Esophagus squamous epithelium (tissue), 4 donors: ENCODE data around the gene NAA16.
"Not testable (repeated sequence)": the region's sequence is repeated elsewhere in the genome, so short reads cannot be mapped to it uniquely, and the experiment has no call there.

Source experiments
- POLR2A ChIP-seq, 4 donors: fragments of 450-650 bp; IDR thresholded peaks; one replicate each; pipeline ENCODE4 v1.6.1; 2017; ENCODE audit warnings: antibody characterized with exemption in 4 of 4, mild to moderate bottlenecking in 4 of 4, moderate library complexity in 3 of 4
- TF ChIP-seq, protein P1 (sequence below), 6 experiments: fragments of 450-650 bp in 4 of 6; fragments of 200-600 bp in 2 of 6; sonication (generic) in 2 of 6; IDR thresholded peaks; one replicate each; pipeline ENCODE4 v1.5.1; 2016 to 2019; ENCODE audit warnings: antibody characterized with exemption in 6 of 6, mild to moderate bottlenecking in 4 of 6, moderate library complexity in 4 of 6

DNA sequence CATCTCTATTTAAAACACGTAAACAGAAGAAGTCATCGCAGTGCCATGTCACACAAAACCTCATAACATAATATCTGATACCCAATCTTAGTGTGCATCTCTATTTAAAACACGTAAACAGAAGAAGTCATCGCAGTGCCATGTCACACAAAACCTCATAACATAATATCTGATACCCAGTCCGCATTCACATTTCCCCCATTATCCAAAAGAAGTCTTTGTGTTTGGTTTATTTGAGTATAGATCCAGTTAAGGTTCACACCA lies 45.2 kb downstream of the NAA16 start:
- TF ChIP-seq, protein P1, sequence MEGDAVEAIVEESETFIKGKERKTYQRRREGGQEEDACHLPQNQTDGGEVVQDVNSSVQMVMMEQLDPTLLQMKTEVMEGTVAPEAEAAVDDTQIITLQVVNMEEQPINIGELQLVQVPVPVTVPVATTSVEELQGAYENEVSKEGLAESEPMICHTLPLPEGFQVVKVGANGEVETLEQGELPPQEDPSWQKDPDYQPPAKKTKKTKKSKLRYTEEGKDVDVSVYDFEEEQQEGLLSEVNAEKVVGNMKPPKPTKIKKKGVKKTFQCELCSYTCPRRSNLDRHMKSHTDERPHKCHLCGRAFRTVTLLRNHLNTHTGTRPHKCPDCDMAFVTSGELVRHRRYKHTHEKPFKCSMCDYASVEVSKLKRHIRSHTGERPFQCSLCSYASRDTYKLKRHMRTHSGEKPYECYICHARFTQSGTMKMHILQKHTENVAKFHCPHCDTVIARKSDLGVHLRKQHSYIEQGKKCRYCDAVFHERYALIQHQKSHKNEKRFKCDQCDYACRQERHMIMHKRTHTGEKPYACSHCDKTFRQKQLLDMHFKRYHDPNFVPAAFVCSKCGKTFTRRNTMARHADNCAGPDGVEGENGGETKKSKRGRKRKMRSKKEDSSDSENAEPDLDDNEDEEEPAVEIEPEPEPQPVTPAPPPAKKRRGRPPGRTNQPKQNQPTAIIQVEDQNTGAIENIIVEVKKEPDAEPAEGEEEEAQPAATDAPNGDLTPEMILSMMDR (IDR thresholded peaks at IDR 0.05): not testable (repeated sequence)
- TF ChIP-seq POLR2A (IDR thresholded peaks at IDR 0.05): not testable (repeated sequence)
